MCF 10A (cell line): ENCODE results near the gene LMF2. TPM values are rescaled to one million over a fixed set of nuclear protein-coding genes. Genes with fewer than 3 reads are reported as not detected.

ENCODE experiments used
- BruUV-seq: library from RNA; stranded (reverse); fragments of 400-500 nt; replicated peaks from 2 replicates; lab custom pipeline; 2021; lab: Mats Ljungman, UMichigan
- CTCF ChIA-PET: fragments of 300-600 bp; sonication (Branson Sonifier 250); formaldehyde crosslinking; extraction: SDS; loops from one replicate; lab custom pipeline; 2021; ENCODE audit warnings: antibody characterized with exemption, inconsistent platforms; lab: Yijun Ruan, JAX
- POLR2A ChIA-PET: fragments of 300-600, 350-650 bp; sonication (Branson Sonifier 250); formaldehyde crosslinking; extraction: SDS; loops from one replicate; lab custom pipeline; 2020; ENCODE audit warnings: antibody characterized with exemption, inconsistent platforms; lab: Yijun Ruan, JAX
- DNase-seq: peaks from one replicate; pipeline ENCODE4 v3.0.0-alpha.2; 2018; ENCODE audit not compliant: unreplicated experiment
- H3K27ac Mint-ChIP-seq: one replicate; pipeline ENCODE4 v1.8.0; 2022; ENCODE audit warnings: mild to moderate bottlenecking, low read depth, mixed read lengths; ENCODE audit not compliant: unreplicated experiment
- H3K27me3 Mint-ChIP-seq: one replicate; pipeline ENCODE4 v1.8.0; 2022; ENCODE audit warnings: mixed read lengths; ENCODE audit not compliant: insufficient read depth, unreplicated experiment
- H3K36me3 Mint-ChIP-seq: one replicate; pipeline ENCODE4 v1.8.0; 2022; ENCODE audit warnings: mild to moderate bottlenecking, moderate library complexity, mixed read lengths; ENCODE audit not compliant: insufficient read depth, unreplicated experiment
- H3K4me1 Mint-ChIP-seq: one replicate; pipeline ENCODE4 v1.8.0; 2022; ENCODE audit warnings: mixed read lengths; ENCODE audit not compliant: insufficient read depth, unreplicated experiment
- H3K4me3 Mint-ChIP-seq: one replicate; pipeline ENCODE4 v1.8.0; 2022; ENCODE audit warnings: mild to moderate bottlenecking, moderate library complexity, mixed read lengths; ENCODE audit not compliant: unreplicated experiment
- H3K9me3 Mint-ChIP-seq: one replicate; pipeline ENCODE4 v1.8.0; 2022; ENCODE audit warnings: mixed read lengths; ENCODE audit not compliant: unreplicated experiment
- intact Hi-C: fragments of 100-400 bp; cut with micrococcal nuclease; formaldehyde crosslinking; loops from 2 replicates; pipeline ENCODE4 v1.14.1; 2022
- total RNA-seq: library from RNA; stranded (reverse); gene quantifications from 2 replicates; pipeline ENCODE4 v1.2.3, GENCODE V29; 2022
- TF ChIP-seq, protein P1 (sequence below): fragments of 200-600 bp; IDR thresholded peaks from one replicate; pipeline ENCODE4 v1.8.0; 2022; ENCODE audit warnings: antibody characterized with exemption, mild to moderate bottlenecking; ENCODE audit not compliant: unreplicated experiment

The LMF2 gene
- total RNA-seq, 1 experiment from 2014 or later = 50.9 TPM

DNA sequence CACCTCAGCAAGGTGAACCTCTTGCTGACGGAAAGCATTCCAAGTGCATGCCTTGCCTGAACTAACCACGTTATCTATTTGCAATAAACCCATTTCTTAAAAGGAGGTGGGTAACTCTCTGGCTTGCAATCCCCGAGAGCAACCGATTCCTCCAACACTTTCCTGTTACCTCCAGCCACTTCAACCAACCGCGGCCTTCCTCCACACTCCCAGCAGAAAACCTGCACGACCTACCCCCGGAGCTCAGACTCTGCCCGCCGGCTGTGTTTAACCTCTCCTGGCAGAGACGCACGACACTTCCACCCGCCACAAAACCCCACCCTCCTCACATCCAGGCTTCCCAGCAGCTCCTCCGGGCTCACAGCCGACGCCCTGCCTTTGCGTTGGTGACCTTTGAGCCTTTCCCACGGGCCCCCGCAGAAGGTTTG, 17.2 kb upstream of the LMF2 start:
- Mint-ChIP-seq H3K27me3 (no peaks in the 10 kb centered on the region), H3K4me1 (peaks cover 20% of the 10 kb centered on the region), H3K27ac (peak overlapping the region; percentile 88), H3K4me3 (peak overlapping the region; percentile 85), H3K36me3 (peaks cover 63% of the 10 kb centered on the region), H3K9me3 (no peaks in the 10 kb centered on the region)
- peak; percentile 16 for DNase-seq
- no TSS peak for BruUV-seq
- CTCF ChIA-PET = interaction anchor here (0.7 to 2.6 kb wide), 6 partner anchors 11 to 96 kb away, joined by 4 to 17 read pairs (median 8); partner anchors contain the start of gene SYCE3
- POLR2A ChIA-PET = interaction anchor here (0.6 to 7.1 kb wide), 19 partner anchors 10 to 282 kb away, joined by 3 to 170 read pairs (median 6); partner anchors contain the start of genes CHKB, KLHDC7B, LMF2 and NCAPH2
- intact Hi-C loops = loop anchor here (5.0 kb wide), 1 partner anchor 58 kb away; the partner anchor contains the start of gene CHKB
- TF ChIP-seq, protein P1, sequence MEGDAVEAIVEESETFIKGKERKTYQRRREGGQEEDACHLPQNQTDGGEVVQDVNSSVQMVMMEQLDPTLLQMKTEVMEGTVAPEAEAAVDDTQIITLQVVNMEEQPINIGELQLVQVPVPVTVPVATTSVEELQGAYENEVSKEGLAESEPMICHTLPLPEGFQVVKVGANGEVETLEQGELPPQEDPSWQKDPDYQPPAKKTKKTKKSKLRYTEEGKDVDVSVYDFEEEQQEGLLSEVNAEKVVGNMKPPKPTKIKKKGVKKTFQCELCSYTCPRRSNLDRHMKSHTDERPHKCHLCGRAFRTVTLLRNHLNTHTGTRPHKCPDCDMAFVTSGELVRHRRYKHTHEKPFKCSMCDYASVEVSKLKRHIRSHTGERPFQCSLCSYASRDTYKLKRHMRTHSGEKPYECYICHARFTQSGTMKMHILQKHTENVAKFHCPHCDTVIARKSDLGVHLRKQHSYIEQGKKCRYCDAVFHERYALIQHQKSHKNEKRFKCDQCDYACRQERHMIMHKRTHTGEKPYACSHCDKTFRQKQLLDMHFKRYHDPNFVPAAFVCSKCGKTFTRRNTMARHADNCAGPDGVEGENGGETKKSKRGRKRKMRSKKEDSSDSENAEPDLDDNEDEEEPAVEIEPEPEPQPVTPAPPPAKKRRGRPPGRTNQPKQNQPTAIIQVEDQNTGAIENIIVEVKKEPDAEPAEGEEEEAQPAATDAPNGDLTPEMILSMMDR = no peak

DNA sequence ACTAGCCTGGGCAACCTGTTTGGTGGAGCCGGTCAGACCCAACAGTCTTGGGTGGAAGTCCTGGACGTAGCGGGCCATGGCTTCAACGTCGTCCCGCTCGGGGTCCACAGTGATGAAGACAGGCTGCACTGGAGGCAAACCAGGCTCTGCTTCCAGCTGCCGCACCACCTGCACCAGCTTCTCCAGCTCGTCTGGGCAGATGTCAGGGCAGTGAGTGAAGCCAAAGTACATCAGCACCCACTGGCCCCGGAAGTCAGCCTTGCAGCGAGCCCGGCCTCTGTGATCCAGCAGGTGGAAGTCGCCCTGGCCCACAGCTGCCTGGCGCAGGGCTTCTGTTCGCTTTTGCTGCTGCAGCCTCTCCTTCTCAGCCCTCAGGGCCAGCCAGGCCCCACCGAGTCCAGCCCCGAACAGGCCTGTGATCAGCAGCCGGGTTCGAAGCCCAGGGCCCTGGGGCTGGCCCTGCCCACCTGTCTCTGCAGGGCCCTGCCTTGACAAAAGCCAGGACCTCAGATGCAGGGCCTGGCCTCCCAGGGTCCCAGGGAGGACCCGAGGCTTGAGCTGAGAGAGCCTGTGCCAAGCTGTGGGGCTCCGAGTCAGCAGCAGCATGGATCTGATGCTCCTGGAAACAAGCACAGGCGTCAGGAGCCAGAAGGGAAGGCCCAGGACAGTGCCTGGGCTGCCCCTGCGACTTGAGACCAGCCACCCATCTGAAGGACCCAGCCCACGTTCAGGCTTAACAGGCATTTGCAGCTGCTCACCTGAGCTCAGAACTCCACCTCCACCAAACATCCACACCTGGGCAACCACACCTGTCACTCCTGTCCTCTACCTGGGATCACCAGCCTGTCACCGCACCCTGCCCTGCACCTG, 16.5 kb upstream of the LMF2 start:
- H3K4me1 Mint-ChIP-seq = peaks cover 20% of the 10 kb centered on the region
- peak overlapping the region; percentile 88 for H3K27ac Mint-ChIP-seq
- no peaks in the 10 kb centered on the region for H3K27me3 Mint-ChIP-seq
- intact Hi-C loops = no loop called here
- CTCF ChIA-PET = interaction anchor here (0.7 to 2.6 kb wide), 5 partner anchors 10 to 96 kb away, joined by 4 to 17 read pairs (median 5); partner anchors contain the start of gene SYCE3
- no TSS peak for BruUV-seq
- H3K36me3 Mint-ChIP-seq = peaks cover 60% of the 10 kb centered on the region
- H3K4me3 Mint-ChIP-seq = peak overlapping the region; percentile 85
- TF ChIP-seq, protein P1 = no peak
- H3K9me3 Mint-ChIP-seq = no peaks in the 10 kb centered on the region
- POLR2A ChIA-PET = interaction anchor here (0.6 to 7.1 kb wide), 15 partner anchors 9 to 280 kb away, joined by 3 to 170 read pairs (median 13); partner anchors contain the start of genes CHKB, KLHDC7B, LMF2 and NCAPH2
- no peak for DNase-seq

DNA sequence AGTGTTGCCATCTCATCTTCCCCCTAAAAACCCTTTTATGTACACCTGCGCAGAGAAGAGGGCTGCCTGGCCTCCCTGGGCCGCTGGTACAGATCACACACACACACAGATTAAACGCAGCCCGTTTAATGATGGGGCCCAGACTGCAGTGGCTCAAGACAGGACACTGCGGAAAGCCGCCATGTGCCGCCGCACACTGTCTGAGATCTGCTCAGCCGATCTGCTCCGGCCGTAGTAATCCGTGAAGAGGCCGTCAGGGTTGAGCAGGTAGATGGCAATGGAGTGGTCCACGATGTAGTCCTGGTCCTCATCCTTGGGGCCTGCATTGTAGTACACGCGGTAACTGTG, 15.9 kb upstream of the LMF2 start:
- intact Hi-C loops = no loop called here
- H3K36me3 Mint-ChIP-seq = peaks cover 60% of the 10 kb centered on the region

More for the DNA sequence above, 15.9 kb upstream of the LMF2 start:
- CTCF ChIA-PET = interaction anchor here (0.7 to 1.0 kb wide), 2 partner anchors 14 to 98 kb away, joined by 3 to 4 read pairs; no protein-coding TSS in a partner anchor
- Mint-ChIP-seq H3K4me1 (peaks cover 16% of the 10 kb centered on the region), H3K4me3 (no peak overlapping the region), H3K9me3 (no peaks in the 10 kb centered on the region), H3K27me3 (no peaks in the 10 kb centered on the region), H3K27ac (no peak overlapping the region)
- TF ChIP-seq, protein P1 = no peak
- BruUV-seq = no TSS peak
- no peak for DNase-seq
- POLR2A ChIA-PET = interaction anchor here (3.3 to 7.1 kb wide), 2 partner anchors 14 to 16 kb away, joined by 113 to 170 read pairs; partner anchors contain the start of genes LMF2 and NCAPH2
